SU-DHL-6 (cell line): ENCODE measurements around the gene PPP6R1.

Experiments
- EZH2phosphoT487 ChIP-seq: fragments of 200-600 bp; sonication (generic), shearing (Covaris generic); conservative IDR thresholded peaks from 2 replicates; pipeline ENCODE4 v1.6.1; 2018; ENCODE audit warnings: mild to moderate bottlenecking, antibody characterized with exemption, low read length, moderate library complexity, mixed read lengths
- TF ChIP-seq, protein P1 (sequence below): fragments of 200-600 bp; sonication (generic); IDR thresholded peaks from one replicate; pipeline ENCODE4 v1.5.1; 2017; ENCODE audit warnings: antibody characterized with exemption, mild to moderate bottlenecking, low read length, moderate library complexity; ENCODE audit not compliant: insufficient read depth, poor library complexity, severe bottlenecking

DNA sequence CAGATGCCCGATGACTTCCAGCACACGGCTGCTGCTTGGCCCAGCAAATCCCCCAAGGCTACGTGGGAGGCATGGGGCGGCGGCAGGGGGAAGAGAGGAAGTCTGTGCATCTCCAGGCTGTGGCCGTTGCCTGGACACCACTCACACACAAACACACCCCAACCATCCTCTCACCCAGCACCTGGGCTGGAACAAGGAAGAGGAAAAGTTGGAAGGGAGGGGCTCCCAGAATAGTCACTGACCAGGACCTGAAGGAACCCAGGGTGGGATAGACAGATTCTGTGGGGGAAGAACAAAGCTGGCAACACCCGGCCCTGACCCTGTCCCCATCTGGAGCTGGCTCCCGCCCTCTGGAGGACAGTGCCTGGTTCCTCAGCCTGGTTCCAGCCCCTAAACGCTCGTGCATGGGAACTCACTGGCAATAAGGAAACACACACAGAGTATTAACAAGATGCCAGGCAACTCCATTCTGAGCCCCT, 11.2 kb downstream of the PPP6R1 start:
- TF ChIP-seq, protein P1, sequence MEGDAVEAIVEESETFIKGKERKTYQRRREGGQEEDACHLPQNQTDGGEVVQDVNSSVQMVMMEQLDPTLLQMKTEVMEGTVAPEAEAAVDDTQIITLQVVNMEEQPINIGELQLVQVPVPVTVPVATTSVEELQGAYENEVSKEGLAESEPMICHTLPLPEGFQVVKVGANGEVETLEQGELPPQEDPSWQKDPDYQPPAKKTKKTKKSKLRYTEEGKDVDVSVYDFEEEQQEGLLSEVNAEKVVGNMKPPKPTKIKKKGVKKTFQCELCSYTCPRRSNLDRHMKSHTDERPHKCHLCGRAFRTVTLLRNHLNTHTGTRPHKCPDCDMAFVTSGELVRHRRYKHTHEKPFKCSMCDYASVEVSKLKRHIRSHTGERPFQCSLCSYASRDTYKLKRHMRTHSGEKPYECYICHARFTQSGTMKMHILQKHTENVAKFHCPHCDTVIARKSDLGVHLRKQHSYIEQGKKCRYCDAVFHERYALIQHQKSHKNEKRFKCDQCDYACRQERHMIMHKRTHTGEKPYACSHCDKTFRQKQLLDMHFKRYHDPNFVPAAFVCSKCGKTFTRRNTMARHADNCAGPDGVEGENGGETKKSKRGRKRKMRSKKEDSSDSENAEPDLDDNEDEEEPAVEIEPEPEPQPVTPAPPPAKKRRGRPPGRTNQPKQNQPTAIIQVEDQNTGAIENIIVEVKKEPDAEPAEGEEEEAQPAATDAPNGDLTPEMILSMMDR = no peak
- TF ChIP-seq EZH2phosphoT487 = no peak
